CD4-positive, alpha-beta T cell treated with Interleukin-12 subunit alpha and Interleukin-12 subunit beta, for 1 hour (primary cell): Measurements from ENCODE around the gene TBC1D22A.

ENCODE experiments used
- DNase-seq: peaks from one replicate; pipeline ENCODE4 v3.0.0-alpha.2; 2020

TBC1D22A gene

GRCh38 chr22:47150426-47150825 lies 388.0 kb downstream of the TBC1D22A start:
- DNase-seq: no peak

GRCh38 chr22:47151064-47151463 lies 388.6 kb downstream of the TBC1D22A start:
- no peak for DNase-seq

DNA sequence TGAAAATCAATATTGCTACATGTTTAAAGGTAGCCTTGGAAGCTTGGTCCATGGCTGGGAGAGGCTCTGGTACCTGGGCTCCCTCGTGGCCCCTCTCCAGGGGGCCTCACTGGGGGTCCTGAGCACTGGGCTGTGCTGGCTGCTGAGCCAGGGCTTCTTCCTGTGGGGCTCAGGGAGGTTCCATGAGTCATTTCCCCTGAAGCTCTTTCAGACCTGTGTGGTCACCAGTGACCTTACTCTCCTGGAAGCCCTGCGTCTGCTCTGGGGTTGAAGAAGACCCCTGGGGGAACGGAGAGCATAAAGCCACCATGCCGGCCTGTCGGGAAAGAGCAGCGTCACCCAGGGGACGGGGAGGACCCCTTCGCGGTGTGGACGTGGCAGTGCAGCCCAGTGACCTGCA lies 389.0 kb downstream of the TBC1D22A start:
- no peak for DNase-seq

DNA sequence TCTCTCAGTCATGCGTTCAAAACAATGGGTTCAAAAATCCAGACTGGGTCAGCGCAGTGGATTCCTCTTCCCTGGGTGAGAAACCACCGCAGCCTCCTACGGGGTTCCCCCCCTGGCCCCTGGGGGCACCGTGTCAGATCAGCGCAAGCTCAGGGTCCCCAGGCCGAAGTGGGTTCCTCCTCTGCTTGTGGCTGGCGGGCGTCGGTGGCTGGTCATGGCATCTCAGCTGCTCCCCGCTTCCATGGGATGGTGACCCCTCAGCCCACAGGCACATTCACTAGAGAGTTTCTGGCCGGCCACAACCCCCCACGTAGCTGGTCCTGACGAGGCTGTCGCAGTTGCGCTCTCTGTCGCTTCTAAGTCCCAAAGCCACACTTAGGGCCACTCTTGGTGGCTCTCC lies 389.8 kb downstream of the TBC1D22A start:
- DNase-seq: no peak

GRCh38 chr22:47152938-47153337 lies 390.5 kb downstream of the TBC1D22A start:
- no peak for DNase-seq

DNA sequence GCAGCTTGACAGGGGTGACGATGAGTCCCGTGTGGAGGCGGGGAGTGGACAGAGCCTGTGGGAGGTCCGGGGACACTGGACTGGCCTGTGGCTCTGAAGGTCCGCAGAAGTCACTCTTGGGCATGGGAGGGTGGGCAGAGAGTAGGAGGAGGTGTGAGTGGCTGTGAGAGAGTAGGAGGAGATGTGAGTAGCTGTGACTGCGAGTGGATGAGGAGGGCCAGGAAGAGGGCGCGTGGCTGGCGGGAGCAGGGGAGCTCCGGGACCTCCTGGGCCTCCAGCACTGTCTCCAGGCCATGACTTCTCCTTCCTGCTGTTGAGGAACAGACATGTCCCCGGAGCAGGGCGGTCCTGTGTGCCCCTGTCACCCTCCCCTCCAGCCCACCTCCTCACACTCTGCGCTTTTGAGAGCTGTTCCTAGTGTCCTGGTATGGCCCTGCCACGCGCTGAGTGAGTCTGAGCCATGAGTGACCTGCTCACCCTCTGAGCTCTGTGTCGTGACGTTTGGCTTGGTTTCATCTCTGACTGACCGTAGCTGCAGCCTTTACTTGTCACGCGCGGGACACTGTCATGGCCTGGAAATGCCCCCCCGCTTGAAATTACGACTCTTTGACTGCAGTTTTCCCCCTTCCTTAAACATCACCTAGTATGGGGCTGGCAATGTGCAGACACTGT lies 391.5 kb downstream of the TBC1D22A start:
- DNase-seq: no peak

DNA sequence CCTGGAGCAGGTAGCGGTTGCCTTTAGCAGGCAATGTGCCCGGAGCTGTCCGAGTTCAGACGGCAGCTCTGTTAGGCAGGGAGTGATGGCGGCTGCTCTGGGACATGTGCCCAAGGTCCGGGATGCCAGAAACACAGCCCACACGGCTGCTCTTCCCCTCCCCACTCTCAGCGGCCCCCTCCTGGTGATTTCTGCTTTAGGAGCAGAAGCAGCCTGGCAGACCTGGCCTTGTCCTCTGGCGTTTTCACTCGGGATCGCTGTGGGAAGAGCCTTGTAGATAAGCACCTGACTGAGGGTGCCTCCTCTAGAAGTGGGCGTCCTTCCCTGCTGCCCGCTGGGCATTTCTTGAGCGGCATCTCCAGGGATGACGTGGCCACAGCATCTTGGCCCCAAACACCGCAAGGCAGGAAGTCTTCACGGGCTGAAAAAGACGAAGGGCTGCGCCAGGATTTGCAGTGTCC lies 392.2 kb downstream of the TBC1D22A start:
- no peak for DNase-seq

DNA sequence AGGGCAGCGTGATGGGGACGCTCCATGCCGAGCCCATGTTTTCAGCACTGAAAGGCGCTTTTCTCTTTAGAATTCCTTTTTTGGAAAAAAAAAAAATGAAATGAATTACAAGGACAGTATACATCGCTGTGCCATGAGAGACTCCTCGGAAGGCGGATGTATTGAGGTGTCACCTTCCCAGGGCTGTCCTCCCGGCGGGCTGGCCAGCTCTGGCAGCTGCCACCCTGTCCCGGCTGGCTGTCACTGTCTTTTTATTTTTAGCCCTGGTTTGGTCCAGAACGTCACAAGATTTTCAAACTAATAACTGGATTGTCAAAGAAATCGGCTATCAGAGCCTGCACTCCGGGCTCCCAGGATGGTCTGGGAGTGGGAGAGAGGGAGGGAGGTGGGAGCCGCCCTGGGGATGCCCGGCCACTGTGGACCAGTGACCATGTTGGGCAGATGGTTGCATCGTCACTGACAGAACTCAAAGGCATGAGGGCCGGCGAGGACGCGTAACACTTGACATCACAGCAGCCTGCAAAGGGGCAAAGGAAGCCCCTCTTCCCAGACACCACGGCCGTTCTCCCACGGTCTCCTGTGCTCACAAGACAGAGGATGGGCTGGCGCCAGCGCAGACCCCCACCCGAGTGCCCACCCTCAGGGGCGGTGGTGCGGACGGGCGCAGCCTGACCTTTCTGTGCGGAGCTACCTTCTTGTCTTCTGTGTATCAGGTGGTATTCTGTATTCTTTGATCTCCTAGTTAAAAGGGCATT lies 392.9 kb downstream of the TBC1D22A start:
- no peak for DNase-seq

DNA sequence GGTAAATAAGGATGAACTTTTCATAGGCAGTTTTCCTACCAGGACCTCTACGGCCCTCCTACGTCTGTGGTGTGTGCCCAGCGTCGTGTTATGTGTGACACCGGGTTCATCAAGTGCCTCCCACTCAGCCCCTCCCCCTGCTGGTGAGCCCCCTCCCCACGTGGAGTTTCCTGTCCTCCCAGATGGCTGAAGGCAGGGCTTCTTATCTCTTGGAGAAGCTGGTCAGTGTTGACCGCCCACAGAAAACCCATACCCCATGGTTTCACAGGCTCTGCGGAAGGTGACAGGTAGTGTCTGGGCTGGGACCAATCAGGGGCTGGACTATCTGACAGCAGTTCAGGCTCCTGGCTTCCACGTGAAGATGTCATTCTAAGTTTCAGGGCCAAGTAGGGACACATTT lies 393.5 kb downstream of the TBC1D22A start:
- no peak for DNase-seq

GRCh38 chr22:47156352-47157092 lies 394.1 kb downstream of the TBC1D22A start:
- no peak for DNase-seq

DNA sequence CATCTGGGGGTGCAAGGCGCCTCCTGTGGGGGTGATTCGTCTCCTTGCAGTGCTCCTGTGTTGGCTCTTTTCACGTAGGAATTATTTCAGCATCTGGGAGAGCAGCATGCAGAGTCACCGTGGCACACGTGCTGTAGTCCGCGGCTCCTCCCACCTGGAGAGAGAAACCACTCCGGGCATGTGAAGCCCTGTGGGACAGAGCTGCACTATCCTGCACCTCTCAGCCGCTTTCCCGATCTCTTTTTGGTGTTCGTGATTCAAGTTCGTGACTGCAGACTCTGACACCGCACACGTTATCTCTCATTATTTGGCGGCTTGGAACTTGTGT lies 394.6 kb downstream of the TBC1D22A start:
- no peak for DNase-seq

DNA sequence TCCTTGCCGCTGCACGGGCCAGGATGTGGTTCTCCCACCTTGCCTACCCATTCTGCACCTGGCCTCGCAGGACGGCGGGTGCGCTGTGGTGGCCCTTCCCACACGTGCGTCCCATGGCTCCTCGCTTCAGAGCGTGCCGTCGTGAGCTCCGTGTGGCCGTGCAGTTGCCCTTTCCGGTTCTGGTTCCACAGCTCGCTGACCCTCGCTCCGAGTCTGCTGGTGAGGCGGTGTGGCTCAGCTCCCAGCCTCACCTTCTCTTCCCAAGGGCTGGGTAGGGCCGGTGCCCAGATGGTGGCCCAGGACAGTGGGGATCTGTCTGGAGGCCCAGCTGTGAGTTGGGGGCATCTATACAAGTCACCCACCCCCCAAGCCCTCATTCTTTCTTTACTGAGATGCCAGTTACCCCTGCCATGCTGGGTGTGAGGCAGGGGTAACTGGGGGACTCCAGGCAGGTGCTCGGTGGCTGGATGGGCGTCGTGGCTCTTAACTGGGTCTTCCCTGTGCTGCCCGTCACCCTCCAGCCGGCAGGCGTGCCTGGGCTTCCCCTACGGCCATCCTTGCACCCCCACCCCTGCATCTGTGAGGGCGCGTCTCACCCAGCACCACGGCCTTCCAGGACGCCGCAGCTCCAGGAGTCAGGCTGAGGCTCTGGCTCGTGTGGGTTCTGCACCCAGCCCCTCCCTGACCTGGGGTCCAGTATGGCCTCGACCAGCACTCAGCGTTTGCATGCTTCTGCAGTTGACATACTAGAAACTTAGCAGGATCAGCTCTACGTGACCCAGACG lies 395.2 kb downstream of the TBC1D22A start:
- no peak for DNase-seq

DNA sequence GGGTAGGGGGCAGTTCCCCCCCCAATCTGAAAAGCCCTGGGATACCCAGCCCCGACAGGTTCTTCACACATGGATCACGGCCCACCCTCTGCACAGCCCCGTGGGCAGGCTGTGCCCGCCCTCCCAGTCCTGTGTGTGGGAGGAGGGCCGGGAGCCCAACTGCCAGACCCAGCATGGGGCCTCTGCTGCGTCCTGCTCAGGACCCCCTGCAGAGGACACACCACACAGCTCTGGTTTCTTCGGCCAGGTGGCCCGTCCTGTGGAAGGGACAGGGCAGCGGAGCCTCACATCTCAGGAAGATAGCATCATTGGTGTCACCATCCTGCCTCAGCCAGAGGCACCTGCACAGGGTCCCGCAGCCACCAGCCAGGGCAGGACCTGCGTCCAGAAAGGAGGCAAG lies 396.0 kb downstream of the TBC1D22A start:
- no peak for DNase-seq

DNA sequence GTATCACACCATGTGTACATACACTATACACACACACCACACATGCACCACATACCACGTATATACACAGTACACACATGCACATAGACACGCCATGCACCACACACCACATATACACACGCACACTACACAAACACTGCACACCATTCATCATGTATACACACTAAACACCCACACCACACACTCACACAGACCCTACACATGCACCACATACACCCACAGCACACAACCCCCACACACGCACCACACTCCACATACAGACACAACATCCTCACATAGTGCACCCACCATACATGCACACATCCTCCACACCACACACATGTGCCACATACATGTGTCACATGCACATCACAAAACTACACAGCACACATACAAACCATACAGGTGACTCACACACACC lies 397.1 kb downstream of the TBC1D22A start:
- DNase-seq: no peak

DNA sequence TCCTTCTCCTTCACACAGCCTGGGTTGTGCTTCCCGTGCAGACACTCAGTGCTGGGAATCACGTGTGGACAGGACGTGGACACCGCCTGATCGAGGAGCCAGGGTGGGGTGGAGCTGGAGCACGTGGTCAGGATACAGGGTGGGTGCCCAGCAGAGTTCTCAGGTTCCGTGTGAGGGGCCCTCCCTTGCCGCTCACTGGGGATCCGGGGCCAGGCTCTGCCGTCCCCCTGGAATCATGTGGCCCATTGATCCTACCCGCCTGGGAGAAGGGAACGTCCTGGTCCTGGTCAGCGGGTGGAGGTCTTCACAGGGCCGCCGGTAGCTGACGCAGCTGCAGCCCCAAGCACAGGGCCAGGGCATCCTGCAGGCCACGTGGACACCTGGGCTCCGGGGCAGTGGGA lies 397.7 kb downstream of the TBC1D22A start:
- no peak for DNase-seq

- DNase-seq: no peak
Observed at GRCh38 chr22:47160781-47161520, 398.5 kb downstream of the TBC1D22A start.

- no peak for DNase-seq
Observed at GRCh38 chr22:47161631-47162030, 399.2 kb downstream of the TBC1D22A start.

- DNase-seq: no peak
Observed at GRCh38 chr22:47162865-47163264, 400.4 kb downstream of the TBC1D22A start.

DNA sequence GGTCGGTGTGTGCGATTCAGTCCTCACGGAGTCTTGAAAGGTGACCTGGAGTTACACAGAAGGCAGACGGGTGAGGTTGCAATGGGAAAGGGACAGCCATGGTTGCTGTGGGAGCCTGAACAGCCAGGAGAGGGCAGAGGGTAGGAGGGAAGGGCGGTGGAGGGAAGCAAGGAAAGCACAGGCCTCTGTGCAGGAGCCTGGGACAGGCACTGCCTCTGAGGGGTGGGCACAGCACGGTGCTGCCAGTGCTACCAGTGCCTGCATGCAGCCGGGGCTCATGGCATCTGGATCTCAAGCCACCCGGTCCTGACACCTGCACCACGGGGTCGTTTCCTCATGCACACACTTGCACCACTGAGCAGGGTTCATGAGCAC lies 401.0 kb downstream of the TBC1D22A start:
- DNase-seq: no peak

DNA sequence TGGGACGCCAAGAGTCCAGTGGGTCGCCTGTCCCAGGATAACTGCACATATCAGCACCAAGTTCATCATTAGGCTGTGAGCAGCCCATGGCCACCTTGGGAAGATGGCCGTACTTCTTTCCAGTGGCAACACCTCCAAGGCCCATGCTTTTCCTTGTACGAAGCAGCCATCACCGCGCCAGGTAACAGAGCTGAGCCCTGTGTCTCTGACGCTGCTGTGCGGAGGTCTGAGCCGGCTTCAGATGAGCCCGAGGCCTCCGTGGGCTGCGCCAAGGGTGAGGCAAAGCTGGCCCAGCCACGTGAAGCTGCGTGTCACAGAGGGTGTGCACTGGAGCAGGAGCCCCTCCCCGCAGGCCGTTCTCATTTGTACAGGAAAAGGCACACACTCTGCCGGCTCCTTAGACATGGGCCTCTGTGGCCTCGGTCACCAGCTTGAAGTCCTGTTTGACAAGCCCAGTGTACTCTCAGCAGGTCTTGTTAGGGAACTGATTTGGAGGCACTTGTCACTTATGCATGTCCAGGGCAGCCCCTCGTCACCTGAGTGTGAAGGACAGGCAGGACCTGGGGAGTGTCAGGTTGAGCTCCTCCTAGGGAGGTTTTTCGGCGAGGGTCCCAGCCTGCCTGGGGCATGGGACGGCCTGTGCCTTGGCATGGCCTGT lies 401.5 kb downstream of the TBC1D22A start:
- no peak for DNase-seq

GRCh38 chr22:47164514-47165337 lies 402.3 kb downstream of the TBC1D22A start:
- no peak for DNase-seq
